Loucy (cell line): ENCODE results near the gene ITGA8.

Experiments
- H2AFZ ChIP-seq: fragments of 200-600 bp; sonication (generic); 2 replicates; pipeline ENCODE4 v1.6.0; 2016; ENCODE audit warnings: antibody characterized with exemption, mild to moderate bottlenecking, low read length, moderate library complexity
- H3F3A ChIP-seq: fragments of 200-600 bp; 2 replicates; pipeline ENCODE4 v1.6.0; 2016; ENCODE audit warnings: antibody characterized with exemption, low read depth, mild to moderate bottlenecking
- H3K27me3 ChIP-seq: fragments of 200-600 bp; sonication (generic); 2 replicates; pipeline ENCODE4 v1.6.1; 2014; ENCODE audit warnings: low read length, mild to moderate bottlenecking; ENCODE audit not compliant: insufficient read depth, poor library complexity, severe bottlenecking
- H3K36me3 ChIP-seq: fragments of 200-600 bp; sonication (generic); 2 replicates; pipeline ENCODE4 v1.6.1; 2016; ENCODE audit warnings: low read length; ENCODE audit not compliant: insufficient read depth
- H3K4me1 ChIP-seq: fragments of 200-600 bp; sonication (generic); 2 replicates; pipeline ENCODE4 v1.5.1; 2014; ENCODE audit warnings: low read length, mild to moderate bottlenecking; ENCODE audit not compliant: insufficient read depth, poor library complexity, severe bottlenecking
- H3K4me2 ChIP-seq: fragments of 200-600 bp; sonication (generic); 2 replicates; pipeline ENCODE4 v1.6.0; 2014; ENCODE audit warnings: antibody characterized with exemption, low read length, low read depth, mild to moderate bottlenecking; ENCODE audit not compliant: poor library complexity, severe bottlenecking
- H3K4me3 ChIP-seq: fragments of 200-600 bp; sonication (generic); 2 replicates; pipeline ENCODE4 v1.5.1; 2014; ENCODE audit warnings: low read length, mild to moderate bottlenecking, mixed read lengths; ENCODE audit not compliant: poor library complexity, severe bottlenecking
- H3K79me2 ChIP-seq: fragments of 200-600 bp; sonication (generic); 2 replicates; pipeline ENCODE4 v1.6.1; 2014; ENCODE audit warnings: low read length; ENCODE audit not compliant: insufficient read depth
- H3K9ac ChIP-seq: fragments of 200-600 bp; sonication (generic); 2 replicates; pipeline ENCODE4 v1.6.0; 2014; ENCODE audit warnings: mild to moderate bottlenecking, low read depth, low read length, moderate library complexity; ENCODE audit not compliant: poor library complexity, severe bottlenecking
- H3K9me2 ChIP-seq: fragments of 200-600 bp; sonication (generic); replicated peaks from 2 replicates; pipeline ENCODE4 v1.6.1; 2016; ENCODE audit warnings: low read depth, low read length, mixed read lengths
- H3K9me3 ChIP-seq: fragments of 200-600 bp; sonication (generic); 2 replicates; pipeline ENCODE4 v1.6.1; 2014; ENCODE audit warnings: mild to moderate bottlenecking, antibody characterized with exemption, low read length, low read depth; ENCODE audit not compliant: insufficient read depth
- H4K20me1 ChIP-seq: fragments of 200-600 bp; sonication (generic); 2 replicates; pipeline ENCODE4 v1.6.0; 2014; ENCODE audit warnings: antibody characterized with exemption, low read length, mild to moderate bottlenecking; ENCODE audit not compliant: insufficient read depth, poor library complexity, severe bottlenecking
- CTCF ChIP-seq: fragments of 200-600 bp; sonication (generic); conservative IDR thresholded peaks from 2 replicates; pipeline ENCODE4 v1.5.1; 2014; ENCODE audit warnings: mild to moderate bottlenecking, antibody characterized with exemption, low read length
- EZH2phosphoT487 ChIP-seq: fragments of 200-600 bp; IDR thresholded peaks from 2 replicates; pipeline ENCODE4 v1.6.1; 2018; ENCODE audit warnings: antibody characterized with exemption, mild to moderate bottlenecking, moderate library complexity, borderline replicate concordance

Gene ITGA8

GRCh38 chr10:15606377-15606776 lies 113.3 kb downstream of the ITGA8 start:
- H3K4me3 ChIP-seq = no peak overlapping the region
- no peaks in the 10 kb centered on the region for H3F3A ChIP-seq
- no peaks in the 10 kb centered on the region for H4K20me1 ChIP-seq
- H2AFZ ChIP-seq = no peak overlapping the region
- no peak overlapping the region for H3K4me2 ChIP-seq
- no peaks in the 10 kb centered on the region for H3K9me3 ChIP-seq
- H3K27me3 ChIP-seq = no peaks in the 10 kb centered on the region
- no peaks in the 10 kb centered on the region for H3K79me2 ChIP-seq
- H3K36me3 ChIP-seq = no peaks in the 10 kb centered on the region
- H3K9me2 ChIP-seq = no peaks in the 10 kb centered on the region
- TF ChIP-seq CTCF (no peak), EZH2phosphoT487 (no peak)
- H3K9ac ChIP-seq = no peak overlapping the region
- no peaks in the 10 kb centered on the region for H3K4me1 ChIP-seq

DNA sequence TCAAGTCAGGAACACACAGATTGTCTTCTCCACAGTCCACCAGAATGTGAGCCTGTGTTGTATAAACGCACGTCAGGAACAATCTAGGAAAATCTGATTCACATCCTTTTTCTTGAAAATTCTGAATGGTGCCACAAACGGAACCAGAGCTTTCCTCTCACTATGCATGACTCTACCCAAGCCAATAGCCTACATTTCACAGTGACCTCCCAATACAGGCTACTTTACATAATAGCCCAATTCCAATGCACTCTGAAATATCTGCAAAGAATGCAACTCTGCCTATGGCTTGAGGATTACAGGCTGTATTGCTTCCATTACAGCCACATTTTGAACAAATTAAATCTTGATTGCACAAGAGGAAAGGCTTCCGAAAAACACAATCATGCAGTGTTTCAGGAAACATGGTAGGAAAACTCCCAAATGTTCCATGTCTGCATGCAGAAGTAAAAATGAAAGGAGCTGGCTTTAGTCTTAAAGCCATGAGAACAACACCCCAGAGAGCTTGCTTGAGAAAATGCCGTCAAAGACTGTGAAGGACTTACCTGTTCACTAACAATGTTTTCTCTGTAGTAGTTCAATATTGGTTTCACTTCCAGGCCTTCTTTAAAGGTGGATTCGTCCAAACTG lies 113.9 kb downstream of the ITGA8 start:
- H3K79me2 ChIP-seq = no peaks in the 10 kb centered on the region
- H3K9me3 ChIP-seq = no peaks in the 10 kb centered on the region
- H2AFZ ChIP-seq = no peak overlapping the region
- H3K9ac ChIP-seq = no peak overlapping the region
- H3K4me1 ChIP-seq = no peaks in the 10 kb centered on the region
- no peaks in the 10 kb centered on the region for H4K20me1 ChIP-seq
- no peaks in the 10 kb centered on the region for H3F3A ChIP-seq
- no peak for TF ChIP-seq EZH2phosphoT487
- no peak for TF ChIP-seq CTCF
- H3K9me2 ChIP-seq = no peaks in the 10 kb centered on the region
- H3K27me3 ChIP-seq = no peaks in the 10 kb centered on the region
- no peak overlapping the region for H3K4me2 ChIP-seq
- no peaks in the 10 kb centered on the region for H3K36me3 ChIP-seq
- no peak overlapping the region for H3K4me3 ChIP-seq

DNA sequence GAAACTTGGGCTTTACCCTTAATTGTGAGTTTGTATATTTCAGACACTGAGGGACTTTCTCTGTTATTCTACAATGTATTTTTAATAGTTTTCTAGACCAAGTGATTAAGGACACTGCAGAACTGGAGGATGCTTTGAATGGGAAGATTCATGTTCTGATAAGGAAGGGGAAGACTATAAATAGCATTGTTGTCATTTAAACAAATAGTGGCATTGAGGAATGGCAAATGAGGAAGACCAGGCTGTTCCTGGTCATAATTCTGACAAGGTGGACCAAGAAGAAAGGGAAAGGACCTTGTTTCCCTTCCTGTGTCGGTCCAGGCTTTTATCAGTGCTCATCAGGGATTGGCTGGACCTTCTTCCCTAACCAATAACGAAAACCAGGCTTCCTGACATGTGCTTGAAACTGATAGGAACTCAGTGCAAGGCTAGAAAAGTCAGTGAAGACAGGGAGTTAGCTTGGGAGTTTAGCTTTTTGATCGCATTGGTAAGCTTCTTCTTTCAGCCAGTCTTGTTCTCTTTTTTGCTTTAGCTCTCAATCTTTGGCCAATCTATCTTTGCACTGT lies 116.2 kb downstream of the ITGA8 start:
- Histone ChIP-seq H3K4me1 (no peaks in the 10 kb centered on the region), H3K4me2 (no peak overlapping the region), H2AFZ (no peak overlapping the region), H3K27me3 (no peaks in the 10 kb centered on the region), H4K20me1 (no peaks in the 10 kb centered on the region), H3K79me2 (no peaks in the 10 kb centered on the region), H3K9ac (no peak overlapping the region), H3K9me2 (no peaks in the 10 kb centered on the region), H3F3A (no peaks in the 10 kb centered on the region), H3K4me3 (no peak overlapping the region), H3K9me3 (no peaks in the 10 kb centered on the region), H3K36me3 (no peaks in the 10 kb centered on the region)
- TF ChIP-seq EZH2phosphoT487 = no peak
- no peak for TF ChIP-seq CTCF
